GM12801 (cell line): ENCODE results near the gene VPS4A.

Source experiments
- CTCF ChIP-seq: IDR thresholded peaks from one replicate; pipeline ENCODE4 v1.5.1; 2011; ENCODE audit warnings: control low read depth; ENCODE audit not compliant: insufficient read length; ENCODE audit errors: extremely low read depth

VPS4A gene

GRCh38 chr16:69276148-69277115 is 34.7 kb upstream of the VPS4A start:
- no peak for TF ChIP-seq CTCF

- no peak for TF ChIP-seq CTCF
These were observed 33.7 kb upstream of the VPS4A start for GRCh38 chr16:69277413-69277812.

- TF ChIP-seq CTCF, result no peak
These were observed 27.3 kb upstream of the VPS4A start for GRCh38 chr16:69283851-69284250.

GRCh38 chr16:69285240-69285639 is 25.9 kb upstream of the VPS4A start:
- TF ChIP-seq CTCF, result no peak

- no peak for TF ChIP-seq CTCF
These were observed 24.0 kb upstream of the VPS4A start for GRCh38 chr16:69286941-69287713.

GRCh38 chr16:69293401-69293800 is 17.7 kb upstream of the VPS4A start:
- TF ChIP-seq CTCF, result no peak

GRCh38 chr16:69294051-69294450 is 17.1 kb upstream of the VPS4A start:
- no peak for TF ChIP-seq CTCF
